ENCODE measurements around the gene CABP2.

CABP2 gene

DNA sequence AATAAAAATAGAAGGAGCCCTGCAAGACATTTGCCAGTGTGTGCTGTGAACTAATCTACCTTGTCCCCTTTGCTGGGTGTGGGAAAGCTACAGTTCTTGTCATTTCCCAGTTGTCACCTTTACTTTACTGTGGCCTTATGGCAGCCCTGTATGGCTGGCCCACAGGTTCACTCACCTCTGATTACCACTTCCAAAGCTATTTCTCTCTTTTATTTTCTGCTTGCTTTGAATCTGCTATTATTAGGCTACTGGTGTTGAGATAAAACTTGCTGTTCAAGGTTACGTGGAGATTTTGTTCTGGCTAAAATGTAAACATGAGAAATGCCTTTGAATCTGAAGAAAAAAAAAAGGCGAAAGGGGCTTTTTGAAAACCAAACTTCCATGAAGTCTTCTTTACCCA, 9.6 kb upstream of the CABP2 start:
- H3K4me3 ChIP-seq (ENCODE audit: low read depth, low read length): no peak overlapping the region
- no peak for DNase-seq (ENCODE audit: low read depth, low spot score)
- TF ChIP-seq, protein P1, sequence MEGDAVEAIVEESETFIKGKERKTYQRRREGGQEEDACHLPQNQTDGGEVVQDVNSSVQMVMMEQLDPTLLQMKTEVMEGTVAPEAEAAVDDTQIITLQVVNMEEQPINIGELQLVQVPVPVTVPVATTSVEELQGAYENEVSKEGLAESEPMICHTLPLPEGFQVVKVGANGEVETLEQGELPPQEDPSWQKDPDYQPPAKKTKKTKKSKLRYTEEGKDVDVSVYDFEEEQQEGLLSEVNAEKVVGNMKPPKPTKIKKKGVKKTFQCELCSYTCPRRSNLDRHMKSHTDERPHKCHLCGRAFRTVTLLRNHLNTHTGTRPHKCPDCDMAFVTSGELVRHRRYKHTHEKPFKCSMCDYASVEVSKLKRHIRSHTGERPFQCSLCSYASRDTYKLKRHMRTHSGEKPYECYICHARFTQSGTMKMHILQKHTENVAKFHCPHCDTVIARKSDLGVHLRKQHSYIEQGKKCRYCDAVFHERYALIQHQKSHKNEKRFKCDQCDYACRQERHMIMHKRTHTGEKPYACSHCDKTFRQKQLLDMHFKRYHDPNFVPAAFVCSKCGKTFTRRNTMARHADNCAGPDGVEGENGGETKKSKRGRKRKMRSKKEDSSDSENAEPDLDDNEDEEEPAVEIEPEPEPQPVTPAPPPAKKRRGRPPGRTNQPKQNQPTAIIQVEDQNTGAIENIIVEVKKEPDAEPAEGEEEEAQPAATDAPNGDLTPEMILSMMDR (IDR thresholded peaks at IDR 0.05; ENCODE audit: low read depth, low read length): no peak
- in situ Hi-C loops (cut with HindIII; ENCODE audit: low sequenced_read_pairs): no loop called here

DNA sequence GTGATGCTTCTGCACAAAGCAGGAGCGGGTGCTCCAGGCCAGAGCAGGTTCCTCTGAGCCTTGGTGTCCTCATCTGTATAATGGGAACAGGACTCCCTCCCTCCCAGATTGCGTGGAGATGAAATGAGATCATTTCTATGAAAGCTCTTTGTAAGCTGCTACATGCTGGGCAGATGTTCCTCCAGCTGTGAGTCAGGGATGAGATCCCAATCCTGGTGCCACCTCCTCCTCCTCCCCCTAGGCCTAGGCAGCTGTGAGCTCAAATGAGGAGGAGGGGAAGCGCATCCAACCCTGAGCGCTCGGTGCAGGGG, 7.0 kb upstream of the CABP2 start:
- no peak overlapping the region for H3K4me3 ChIP-seq (ENCODE audit: low read depth, low read length)
- no peak for DNase-seq (ENCODE audit: low read depth, low spot score)
- in situ Hi-C loops (cut with HindIII; ENCODE audit: low sequenced_read_pairs): no loop called here
- TF ChIP-seq, protein P1 (IDR thresholded peaks at IDR 0.05; ENCODE audit: low read depth, low read length): no peak

DNA sequence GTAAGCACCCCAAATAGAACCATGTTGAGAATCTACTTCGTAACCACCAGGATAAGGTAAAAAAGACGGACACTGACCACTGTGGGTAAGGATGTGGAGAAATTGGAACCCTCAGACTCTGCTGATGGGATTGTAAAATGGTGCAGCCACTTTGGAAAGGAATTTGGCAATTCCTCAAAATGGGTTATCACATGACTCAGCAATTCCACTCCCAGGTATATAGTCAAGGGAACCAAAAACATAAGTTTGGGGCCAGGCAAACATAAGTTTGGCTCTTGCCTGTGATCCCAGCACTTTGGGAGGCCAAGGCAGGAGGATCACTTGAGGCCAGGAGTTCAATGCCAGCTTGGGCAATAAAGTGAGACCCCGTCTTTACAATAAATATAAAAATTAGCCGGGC, 5.1 kb upstream of the CABP2 start:
- in situ Hi-C loops (cut with HindIII; ENCODE audit: low sequenced_read_pairs): no loop called here
- H3K4me3 ChIP-seq (ENCODE audit: low read depth, low read length): no peak overlapping the region
- TF ChIP-seq, protein P1 (IDR thresholded peaks at IDR 0.05; ENCODE audit: low read depth, low read length): no peak
- no peak for DNase-seq (ENCODE audit: low read depth, low spot score)

DNA sequence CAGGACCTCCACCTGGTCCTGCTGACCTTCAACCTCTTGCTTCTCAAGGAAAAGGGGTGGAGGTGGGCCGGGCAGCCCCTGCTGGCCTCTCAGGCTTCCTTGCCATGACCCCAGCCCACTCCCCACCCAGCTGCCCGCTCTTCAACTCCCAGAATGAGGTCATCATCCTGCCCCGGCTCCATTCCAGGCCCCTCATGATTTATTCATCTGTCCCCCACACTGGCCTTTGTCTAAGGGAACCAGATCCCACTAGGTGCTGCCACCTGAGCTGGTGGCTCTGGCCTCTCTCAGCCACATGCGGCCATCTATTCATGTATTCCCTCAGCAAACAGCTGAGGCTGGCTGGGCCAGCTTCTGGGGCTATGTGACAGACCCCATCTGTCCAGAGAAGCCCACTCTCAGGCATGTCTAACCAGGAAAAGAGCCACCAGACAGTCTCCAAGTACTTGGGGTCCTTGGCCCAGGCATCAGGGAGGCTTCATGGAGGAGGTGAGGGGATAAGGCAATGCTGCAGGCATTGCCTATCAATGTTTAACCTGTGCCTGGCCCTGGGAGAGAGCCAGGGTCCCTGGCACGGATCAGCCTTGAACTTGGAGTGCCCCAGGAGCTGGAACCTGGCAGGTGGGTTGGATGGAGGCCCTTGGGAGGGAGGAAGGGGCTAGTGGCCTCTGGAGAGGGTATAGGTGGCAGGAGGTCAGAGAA, 2.2 kb upstream of the CABP2 start:
- no peak overlapping the region for H3K4me3 ChIP-seq (ENCODE audit: low read depth, low read length)
- no peak for DNase-seq (ENCODE audit: low read depth, low spot score)
- TF ChIP-seq, protein P1 (IDR thresholded peaks at IDR 0.05; ENCODE audit: low read depth, low read length): no peak
- in situ Hi-C loops (cut with HindIII; ENCODE audit: low sequenced_read_pairs): no loop called here

DNA sequence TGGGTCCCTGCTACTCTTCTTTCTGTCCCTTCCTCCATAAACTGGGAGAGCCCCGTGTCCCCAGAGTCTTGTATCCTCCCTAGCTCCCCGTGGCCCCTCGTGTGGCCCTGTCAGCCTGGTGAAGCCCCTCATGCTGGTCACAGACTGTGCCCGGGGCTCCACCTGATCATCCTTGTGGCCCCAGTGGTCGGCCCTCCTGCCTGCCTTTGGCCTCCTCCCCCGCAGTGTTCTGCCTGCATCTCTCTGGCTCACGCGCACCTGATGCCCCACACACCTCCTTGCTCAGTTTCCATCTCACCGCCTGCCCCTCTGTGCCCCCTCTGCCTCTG, 1.2 kb upstream of the CABP2 start:
- TF ChIP-seq, protein P1 (IDR thresholded peaks at IDR 0.05; ENCODE audit: low read depth, low read length): no peak
- no peak overlapping the region for H3K4me3 ChIP-seq (ENCODE audit: low read depth, low read length)
- in situ Hi-C loops (cut with HindIII; ENCODE audit: low sequenced_read_pairs): no loop called here
- DNase-seq (ENCODE audit: low read depth, low spot score): no peak

DNA sequence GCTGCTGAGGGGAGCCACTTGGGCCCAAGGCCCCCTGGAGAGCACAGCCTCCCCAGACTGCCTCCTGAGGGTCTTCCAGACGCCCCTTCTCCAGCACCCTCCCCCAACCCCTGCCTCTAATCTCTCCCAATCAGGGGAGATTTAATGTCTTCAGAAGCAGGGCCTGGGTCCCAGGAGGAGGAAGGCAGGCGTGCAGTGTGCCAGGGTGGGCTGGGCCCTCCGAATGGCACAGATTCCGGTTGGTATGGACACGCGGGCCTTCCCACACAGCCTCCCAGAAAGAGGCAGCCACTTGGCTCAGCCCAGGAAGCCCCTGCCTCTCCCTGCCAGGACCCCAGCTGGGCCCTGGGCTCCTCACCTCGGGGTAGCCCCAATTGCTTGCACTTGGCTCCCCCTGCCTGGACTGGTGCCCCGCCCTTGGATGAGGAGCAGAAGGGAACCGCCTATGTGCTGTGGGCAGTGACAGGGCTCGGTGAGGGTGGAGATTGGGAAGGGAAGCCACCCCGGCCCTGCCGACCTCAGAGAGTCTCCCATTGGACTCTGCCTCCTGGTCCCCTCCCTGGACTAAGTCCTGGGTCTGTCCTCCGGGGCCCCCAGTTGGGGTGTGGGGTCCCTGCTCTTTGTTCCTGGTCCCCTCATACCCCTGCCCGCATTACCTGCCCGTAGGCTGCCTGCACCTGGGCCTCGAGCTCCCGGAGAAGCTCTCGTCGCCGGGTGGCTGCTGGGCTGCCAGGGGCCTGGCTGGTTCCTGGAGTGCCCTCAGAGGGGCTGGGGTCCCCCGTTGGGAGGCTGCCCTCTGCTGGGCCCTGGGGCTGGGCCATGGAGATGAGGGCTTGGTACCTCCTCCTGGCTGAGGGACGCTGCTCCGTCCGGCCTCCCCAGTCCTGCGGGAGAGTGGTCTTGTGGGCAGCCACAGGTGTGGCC, 572 bp upstream of the CABP2 start:
- no peak for DNase-seq (ENCODE audit: low read depth, low spot score)
- no peak overlapping the region for H3K4me3 ChIP-seq (ENCODE audit: low read depth, low read length)
- in situ Hi-C loops (cut with HindIII; ENCODE audit: low sequenced_read_pairs): no loop called here
- TF ChIP-seq, protein P1 (IDR thresholded peaks at IDR 0.05; ENCODE audit: low read depth, low read length): no peak

All from astrocyte of the spinal cord (primary cell).